Measurements from ENCODE around the gene SCYL1.
A peak's percentile ranks its signal among the peaks of the same experiment; 100 is the strongest.

Gene SCYL1

DNA sequence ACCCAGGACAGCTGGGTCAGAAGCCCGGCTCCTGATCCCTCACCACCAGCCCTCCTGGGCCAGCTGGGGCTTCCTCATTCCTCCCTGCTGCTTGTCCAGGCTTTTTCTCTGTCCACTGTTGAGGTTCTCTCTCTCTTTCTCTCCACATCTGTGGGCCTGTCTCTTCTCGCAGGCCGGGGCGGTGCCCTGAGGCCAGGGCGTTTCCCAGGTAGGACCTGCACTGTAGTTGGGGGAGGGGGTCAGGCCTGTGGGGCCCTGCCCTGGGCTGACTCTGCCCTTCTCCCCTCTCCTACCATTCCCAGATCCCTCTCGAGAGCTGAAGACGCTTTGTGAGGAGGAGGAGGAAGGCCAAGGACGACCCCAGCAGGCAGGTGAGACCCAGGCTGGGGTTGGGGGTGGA, 55.9 kb downstream of the SCYL1 start:
- H3K27me3 ChIP-seq (ENCODE audit: control insufficient read depth in 1 of 2, insufficient read depth in 2 of 2, low read length in 2 of 2) = no peaks in the 10 kb centered on the region
- peaks cover 45 to 50% of the 10 kb centered on the region in 2 donors for H3K36me3 ChIP-seq (ENCODE audit: control insufficient read depth in 2 of 2, insufficient read depth in 2 of 2, low read length in 2 of 2)
- H3K27ac ChIP-seq (ENCODE audit: low read length) = peak overlapping the region; percentile 58
- H3K9me3 ChIP-seq (ENCODE audit: control insufficient read depth in 2 of 2, low read length in 2 of 2) = no peaks in the 10 kb centered on the region
- H3K9ac ChIP-seq (ENCODE audit: low read length in 2 of 2) = no peak overlapping the region
- H3K4me3 ChIP-seq (ENCODE audit: low read length in 2 of 2) = no peak overlapping the region
- peaks cover 56% of the 10 kb centered on the region for H3K4me1 ChIP-seq (ENCODE audit: control insufficient read depth, insufficient read depth, low read length)

DNA sequence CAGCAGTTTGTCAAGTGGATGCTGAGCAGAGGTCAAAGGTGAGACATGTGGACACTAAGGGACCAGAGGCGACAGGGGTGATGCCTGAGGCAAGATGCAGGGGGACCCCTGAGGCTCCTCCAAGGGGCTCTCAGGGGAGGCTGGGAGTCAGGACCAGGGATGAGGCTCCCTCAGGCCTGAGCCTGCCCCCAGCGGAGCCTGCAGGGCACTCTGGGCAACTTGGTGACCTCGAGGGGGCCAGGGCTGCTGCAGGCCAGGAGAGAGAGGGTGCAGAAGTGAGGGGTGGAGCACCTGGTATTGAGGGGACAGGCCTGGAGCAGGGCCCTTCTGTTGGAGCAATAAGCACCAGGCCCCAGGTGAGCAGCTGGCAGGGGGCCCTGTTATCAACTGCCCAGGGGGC, 57.0 kb downstream of the SCYL1 start:
- Histone ChIP-seq H3K36me3 (ENCODE audit: control insufficient read depth in 2 of 2, insufficient read depth in 2 of 2, low read length in 2 of 2) (peaks cover 49 to 58% of the 10 kb centered on the region in 2 donors), H3K9me3 (ENCODE audit: control insufficient read depth in 2 of 2, low read length in 2 of 2) (no peaks in the 10 kb centered on the region), H3K9ac (ENCODE audit: low read length in 2 of 2) (no peak overlapping the region), H3K4me1 (ENCODE audit: control insufficient read depth, insufficient read depth, low read length) (peaks cover 62% of the 10 kb centered on the region), H3K4me3 (ENCODE audit: low read length in 2 of 2) (no peak overlapping the region), H3K27me3 (ENCODE audit: control insufficient read depth in 1 of 2, insufficient read depth in 2 of 2, low read length in 2 of 2) (no peaks in the 10 kb centered on the region), H3K27ac (ENCODE audit: low read length) (peak overlapping the region; percentile 58)

- Histone ChIP-seq H3K27me3 (ENCODE audit: control insufficient read depth in 1 of 2, insufficient read depth in 2 of 2, low read length in 2 of 2) (no peaks in the 10 kb centered on the region), H3K4me3 (ENCODE audit: low read length in 2 of 2) (no peak overlapping the region), H3K27ac (ENCODE audit: low read length) (peak overlapping the region; percentile 66), H3K9me3 (ENCODE audit: control insufficient read depth in 2 of 2, low read length in 2 of 2) (no peaks in the 10 kb centered on the region), H3K4me1 (ENCODE audit: control insufficient read depth, insufficient read depth, low read length) (peaks cover 62% of the 10 kb centered on the region), H3K9ac (ENCODE audit: low read length in 2 of 2) (no peak overlapping the region), H3K36me3 (ENCODE audit: control insufficient read depth in 2 of 2, insufficient read depth in 2 of 2, low read length in 2 of 2) (peaks cover 48 to 58% of the 10 kb centered on the region in 2 donors)
These were observed 58.7 kb downstream of the SCYL1 start for GRCh38 chr11:65583589-65583988.

DNA sequence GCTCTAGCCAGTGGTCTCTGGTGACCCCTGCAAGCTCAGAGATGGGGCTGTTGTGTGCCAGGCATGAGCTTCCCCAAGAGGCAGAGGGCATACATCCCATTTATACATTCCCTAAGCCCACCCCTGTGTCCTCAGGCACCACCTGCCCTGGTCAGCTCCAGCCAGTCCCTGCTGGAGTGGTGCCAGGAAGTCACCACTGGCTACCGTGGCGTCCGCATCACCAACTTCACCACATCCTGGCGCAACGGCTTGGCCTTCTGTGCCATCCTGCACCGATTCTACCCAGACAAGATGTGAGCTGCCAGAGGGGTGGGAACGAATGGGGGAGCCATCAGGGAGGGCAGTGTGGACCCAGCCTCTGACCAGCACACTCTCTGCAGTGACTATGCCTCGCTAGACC, 59.2 kb downstream of the SCYL1 start:
- Histone ChIP-seq H3K36me3 (ENCODE audit: control insufficient read depth in 2 of 2, insufficient read depth in 2 of 2, low read length in 2 of 2) (peaks cover 48 to 53% of the 10 kb centered on the region in 2 donors), H3K27me3 (ENCODE audit: control insufficient read depth in 1 of 2, insufficient read depth in 2 of 2, low read length in 2 of 2) (no peaks in the 10 kb centered on the region), H3K27ac (ENCODE audit: low read length) (peak overlapping the region; percentile 66), H3K4me3 (ENCODE audit: low read length in 2 of 2) (no peak overlapping the region), H3K9ac (ENCODE audit: low read length in 2 of 2) (no peak overlapping the region), H3K9me3 (ENCODE audit: control insufficient read depth in 2 of 2, low read length in 2 of 2) (no peaks in the 10 kb centered on the region), H3K4me1 (ENCODE audit: control insufficient read depth, insufficient read depth, low read length) (peaks cover 60% of the 10 kb centered on the region)

DNA sequence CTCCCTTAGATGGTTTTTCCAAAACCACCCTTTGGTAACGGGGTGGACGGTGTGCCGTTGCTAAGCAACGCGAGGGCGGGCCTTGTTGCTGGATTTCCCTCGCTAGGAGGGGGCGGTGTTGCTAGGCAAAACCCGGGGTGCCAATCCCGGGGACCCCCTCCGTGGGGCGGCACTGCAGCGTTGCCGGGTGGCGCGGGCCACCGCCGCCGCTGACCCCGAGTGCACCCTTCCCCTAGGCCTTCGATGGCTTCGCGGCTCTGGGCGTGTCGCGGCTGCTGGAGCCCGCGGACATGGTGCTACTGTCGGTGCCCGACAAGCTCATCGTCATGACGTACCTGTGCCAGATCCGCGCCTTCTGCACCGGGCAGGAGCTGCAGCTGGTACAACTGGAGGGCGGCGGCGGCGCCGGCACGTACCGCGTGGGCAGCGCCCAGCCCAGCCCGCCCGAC, 59.9 kb downstream of the SCYL1 start:
- H3K27me3 ChIP-seq (ENCODE audit: control insufficient read depth in 1 of 2, insufficient read depth in 2 of 2, low read length in 2 of 2) = no peaks in the 10 kb centered on the region
- peak overlapping the region; percentile 66 for H3K27ac ChIP-seq (ENCODE audit: low read length)
- no peak overlapping the region for H3K4me3 ChIP-seq (ENCODE audit: low read length in 2 of 2)
- H3K36me3 ChIP-seq (ENCODE audit: control insufficient read depth in 2 of 2, insufficient read depth in 2 of 2, low read length in 2 of 2) = peaks cover 43 to 49% of the 10 kb centered on the region in 2 donors
- H3K4me1 ChIP-seq (ENCODE audit: control insufficient read depth, insufficient read depth, low read length) = peaks cover 60% of the 10 kb centered on the region
- H3K9me3 ChIP-seq (ENCODE audit: control insufficient read depth in 2 of 2, low read length in 2 of 2) = no peaks in the 10 kb centered on the region
- no peak overlapping the region for H3K9ac ChIP-seq (ENCODE audit: low read length in 2 of 2)

DNA sequence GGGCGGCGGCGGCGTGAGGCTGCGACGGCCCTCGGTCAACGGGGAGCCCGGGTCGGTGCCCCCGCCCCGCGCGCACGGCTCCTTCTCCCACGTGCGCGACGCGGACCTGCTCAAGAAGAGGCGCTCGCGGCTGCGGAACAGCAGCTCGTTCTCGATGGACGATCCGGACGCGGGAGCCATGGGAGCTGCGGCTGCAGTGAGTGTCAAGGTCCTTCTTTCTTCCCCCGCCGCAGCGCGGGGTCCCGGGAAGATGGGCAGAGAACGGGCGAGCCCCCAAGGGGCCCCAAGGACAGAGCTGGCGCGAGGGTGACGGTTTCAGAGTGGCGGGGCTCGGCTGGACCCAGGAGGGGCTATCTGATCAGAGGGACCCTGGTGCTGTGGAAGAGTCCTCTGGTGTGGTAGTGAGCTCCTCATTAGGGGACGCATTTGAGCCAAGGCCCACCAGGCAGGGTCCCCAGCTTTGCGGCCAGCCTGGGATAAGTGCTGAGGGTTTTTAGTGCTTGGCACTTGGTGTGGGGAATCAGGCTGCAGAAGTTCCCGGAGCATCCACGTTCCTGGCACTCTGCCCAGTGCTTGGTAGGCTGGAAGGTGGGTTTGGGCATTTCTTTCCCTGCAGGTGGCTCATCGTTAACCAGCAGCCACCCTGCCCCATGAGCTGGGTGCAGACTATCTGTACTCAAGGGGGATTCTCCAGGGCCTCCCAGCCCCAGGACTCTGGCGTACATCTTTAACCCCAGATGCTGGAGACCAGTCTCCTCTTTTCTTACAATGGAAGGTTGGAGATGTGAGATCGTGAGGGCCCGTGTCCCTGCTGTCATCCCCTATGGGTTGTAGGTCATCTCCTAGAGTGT, 60.7 kb downstream of the SCYL1 start:
- Histone ChIP-seq H3K4me1 (ENCODE audit: control insufficient read depth, insufficient read depth, low read length) (peaks cover 63% of the 10 kb centered on the region), H3K27me3 (ENCODE audit: control insufficient read depth in 1 of 2, insufficient read depth in 2 of 2, low read length in 2 of 2) (no peaks in the 10 kb centered on the region), H3K9ac (ENCODE audit: low read length in 2 of 2) (no peak overlapping the region), H3K27ac (ENCODE audit: low read length) (peak overlapping the region; percentile 76), H3K4me3 (ENCODE audit: low read length in 2 of 2) (no peak overlapping the region), H3K36me3 (ENCODE audit: control insufficient read depth in 2 of 2, insufficient read depth in 2 of 2, low read length in 2 of 2) (peaks cover 43 to 48% of the 10 kb centered on the region in 2 donors), H3K9me3 (ENCODE audit: control insufficient read depth in 2 of 2, low read length in 2 of 2) (no peaks in the 10 kb centered on the region)

GRCh38 chr11:65586247-65586630, 61.4 kb downstream of the SCYL1 start:
- H3K9ac ChIP-seq (ENCODE audit: low read length in 2 of 2) = no peak overlapping the region
- no peaks in the 10 kb centered on the region for H3K9me3 ChIP-seq (ENCODE audit: control insufficient read depth in 2 of 2, low read length in 2 of 2)
- no peaks in the 10 kb centered on the region for H3K27me3 ChIP-seq (ENCODE audit: control insufficient read depth in 1 of 2, insufficient read depth in 2 of 2, low read length in 2 of 2)
- H3K4me1 ChIP-seq (ENCODE audit: control insufficient read depth, insufficient read depth, low read length) = peaks cover 63% of the 10 kb centered on the region
- peaks cover 37 to 44% of the 10 kb centered on the region in 2 donors for H3K36me3 ChIP-seq (ENCODE audit: control insufficient read depth in 2 of 2, insufficient read depth in 2 of 2, low read length in 2 of 2)
- H3K27ac ChIP-seq (ENCODE audit: low read length) = peak overlapping the region; percentile 76
- H3K4me3 ChIP-seq (ENCODE audit: low read length in 2 of 2) = no peak overlapping the region

DNA sequence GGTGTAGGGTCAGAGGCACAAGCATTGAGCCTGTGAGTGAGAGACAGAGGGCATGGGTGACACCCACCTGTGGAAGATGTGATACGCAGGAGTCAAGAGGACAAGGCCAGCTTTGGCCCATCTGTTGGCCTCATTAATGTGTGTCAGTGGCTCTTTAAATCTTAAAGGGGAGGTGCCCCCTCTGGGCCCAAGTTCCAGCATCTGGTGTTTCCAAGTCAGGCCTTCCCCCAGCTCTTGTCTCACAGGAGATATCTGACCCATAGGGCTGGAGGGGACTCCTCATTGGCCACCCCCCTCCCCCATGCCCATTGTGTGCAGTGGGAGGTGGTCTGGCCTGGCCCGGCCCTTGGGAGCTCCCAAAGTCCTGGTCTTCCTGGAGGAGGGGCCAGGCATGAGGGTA, 61.8 kb downstream of the SCYL1 start:
- Histone ChIP-seq H3K4me1 (ENCODE audit: control insufficient read depth, insufficient read depth, low read length) (peaks cover 63% of the 10 kb centered on the region), H3K9ac (ENCODE audit: low read length in 2 of 2) (no peak overlapping the region), H3K9me3 (ENCODE audit: control insufficient read depth in 2 of 2, low read length in 2 of 2) (no peaks in the 10 kb centered on the region), H3K36me3 (ENCODE audit: control insufficient read depth in 2 of 2, insufficient read depth in 2 of 2, low read length in 2 of 2) (peaks cover 33 to 43% of the 10 kb centered on the region in 2 donors), H3K27ac (ENCODE audit: low read length) (peak overlapping the region; percentile 76), H3K4me3 (ENCODE audit: low read length in 2 of 2) (peak overlapping the region in 1 of 2 donors; percentile 8), H3K27me3 (ENCODE audit: control insufficient read depth in 1 of 2, insufficient read depth in 2 of 2, low read length in 2 of 2) (no peaks in the 10 kb centered on the region)
